IPS DF 6.9 (cell line): ENCODE data around the gene LHFPL2.

Experiments
- DNase-seq: peaks from one replicate; pipeline ENCODE4 v3.0.0-alpha.2; 2013; ENCODE audit warnings: low read depth, low spot score
- H3K27ac ChIP-seq: one replicate; pipeline ENCODE4 v1.5.1; 2013; ENCODE audit warnings: low read length, control low read depth
- H3K27me3 ChIP-seq: 2 replicates; pipeline ENCODE4 v1.6.1; 2013; ENCODE audit warnings: mild to moderate bottlenecking, low read length; ENCODE audit not compliant: control insufficient read depth, insufficient read depth
- H3K36me3 ChIP-seq: 2 replicates; pipeline ENCODE4 v1.6.1; 2013; ENCODE audit warnings: low read length; ENCODE audit not compliant: control insufficient read depth, insufficient read depth
- H3K4me1 ChIP-seq: 2 replicates; pipeline ENCODE4 v1.6.1; 2013; ENCODE audit warnings: low read length; ENCODE audit not compliant: control insufficient read depth, insufficient read depth
- H3K4me3 ChIP-seq: 2 replicates; pipeline ENCODE4 v1.5.1; 2013; ENCODE audit warnings: mild to moderate bottlenecking, low read length
- H3K9me3 ChIP-seq: 2 replicates; pipeline ENCODE4 v1.6.1; 2013; ENCODE audit warnings: low read length, inconsistent platforms; ENCODE audit not compliant: control insufficient read depth, insufficient read depth
- WGBS: extraction: QIAGEN DNeasy Blood & Tissue Kit; methylation state at CpG from one replicate; pipeline ENCODE4 v1.1.7; 2013; ENCODE audit warnings: mixed read lengths, missing lambda C conversion rate; ENCODE audit not compliant: insufficient read length, insufficient coverage; 5-methylcytosine and 5-hydroxymethylcytosine counted together

Gene LHFPL2

DNA sequence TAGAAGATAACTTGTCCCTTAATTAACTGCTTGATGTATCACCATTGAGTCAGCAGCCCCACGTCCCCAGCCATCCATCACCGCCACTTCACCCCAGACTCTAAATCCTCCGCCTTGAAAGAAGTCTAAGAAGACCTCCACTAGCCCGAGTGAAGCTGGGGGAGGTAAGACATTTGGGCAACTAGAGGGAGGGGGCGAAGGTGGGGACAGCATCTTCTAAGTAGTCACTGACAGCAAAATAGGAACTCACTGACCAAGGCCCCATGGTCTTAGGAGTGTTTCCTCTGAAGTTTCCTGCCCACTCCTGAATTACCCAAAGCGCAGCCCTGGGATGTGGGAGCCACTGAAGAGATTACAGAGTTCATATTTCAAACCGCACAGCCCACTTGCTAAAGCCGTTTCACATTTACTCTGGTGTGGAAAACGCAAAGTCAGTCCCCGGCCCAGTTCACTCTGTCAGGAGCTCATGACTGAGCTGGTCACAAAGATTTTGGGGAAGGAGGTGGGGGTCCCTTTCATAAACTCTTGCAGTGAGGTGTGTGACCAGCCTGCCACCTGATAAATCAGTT is 107.4 kb downstream of the LHFPL2 start:
- Histone ChIP-seq H3K27me3 (no peaks in the 10 kb centered on the region), H3K4me1 (peaks cover 13% of the 10 kb centered on the region; the same call in 1 of the 2 replicates), H3K9me3 (no peaks in the 10 kb centered on the region), H3K4me3 (no peak overlapping the region), H3K27ac (no peak overlapping the region), H3K36me3 (no peaks in the 10 kb centered on the region)
- DNase-seq = no peak
- no CpG with 5 or more reads among the region's 10 CpGs for WGBS

GRCh38 chr5:78540335-78541085 is 108.1 kb downstream of the LHFPL2 start:
- no peak for DNase-seq
- Histone ChIP-seq H3K27ac (no peak overlapping the region), H3K36me3 (no peaks in the 10 kb centered on the region), H3K27me3 (no peaks in the 10 kb centered on the region), H3K4me3 (no peak overlapping the region), H3K9me3 (no peaks in the 10 kb centered on the region), H3K4me1 (peaks cover 13% of the 10 kb centered on the region; the same call in 1 of the 2 replicates)
- no CpG with 5 or more reads among the region's 7 CpGs for WGBS

DNA sequence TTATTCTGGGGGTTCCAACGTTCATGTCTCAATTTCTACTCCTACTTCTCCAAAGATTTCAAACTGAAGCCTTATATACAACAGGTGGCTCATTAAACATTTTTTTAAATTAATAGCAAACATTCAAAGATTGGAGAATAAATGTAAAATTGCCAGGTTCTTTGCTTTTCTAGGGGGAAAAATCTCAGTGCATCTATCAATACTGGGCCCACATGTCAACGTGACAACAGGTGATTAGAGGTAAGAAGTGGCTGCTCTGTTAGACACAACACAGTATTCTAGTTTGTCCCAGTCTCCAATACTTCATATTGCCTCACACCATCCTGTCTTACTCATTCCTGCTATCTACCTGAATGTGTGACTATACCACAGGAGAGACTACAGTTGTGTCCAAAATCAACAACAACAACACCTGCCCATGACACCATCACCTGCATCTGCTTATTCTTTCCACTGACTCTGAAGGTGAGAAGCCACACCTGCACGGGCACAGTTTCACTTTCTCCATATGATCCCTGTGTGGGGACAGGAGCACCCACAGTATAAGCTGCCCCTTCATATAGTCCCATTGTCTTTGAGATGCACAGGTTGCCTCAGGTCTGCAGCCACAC is 110.2 kb downstream of the LHFPL2 start:
- H3K27me3 ChIP-seq = no peaks in the 10 kb centered on the region
- no CpG with 5 or more reads among the region's 3 CpGs for WGBS
- no peak overlapping the region for H3K4me3 ChIP-seq
- H3K4me1 ChIP-seq = peaks cover 7% of the 10 kb centered on the region
- H3K9me3 ChIP-seq = no peaks in the 10 kb centered on the region
- no peak for DNase-seq
- no peak overlapping the region for H3K27ac ChIP-seq
- H3K36me3 ChIP-seq = no peaks in the 10 kb centered on the region

DNA sequence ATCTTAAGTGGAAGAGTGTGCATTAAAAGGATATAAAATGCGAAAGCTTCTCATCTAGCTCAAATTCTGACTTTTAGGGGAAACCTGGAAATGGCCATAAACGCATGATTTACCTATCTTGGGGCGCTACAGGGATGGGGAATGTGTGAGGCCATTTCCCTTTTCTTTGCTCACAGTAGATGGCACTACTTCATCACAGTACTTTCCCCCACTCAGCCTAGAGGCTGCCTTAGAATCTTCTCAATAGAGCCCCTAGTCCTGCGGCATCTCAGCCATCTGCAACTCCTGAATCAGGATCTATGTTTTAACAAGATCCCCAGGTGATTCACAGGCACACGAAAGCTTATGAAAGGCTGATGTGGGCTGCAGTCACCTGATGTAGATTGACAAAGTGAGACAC is 110.8 kb downstream of the LHFPL2 start:
- H3K36me3 ChIP-seq = no peaks in the 10 kb centered on the region
- no peaks in the 10 kb centered on the region for H3K9me3 ChIP-seq
- H3K4me3 ChIP-seq = no peak overlapping the region
- no peaks in the 10 kb centered on the region for H3K27me3 ChIP-seq
- DNase-seq = no peak
- peaks cover 5% of the 10 kb centered on the region for H3K4me1 ChIP-seq
- no peak overlapping the region for H3K27ac ChIP-seq
- WGBS = no CpG with 5 or more reads among the region's 5 CpGs

GRCh38 chr5:78537411-78537810 is 111.2 kb downstream of the LHFPL2 start:
- no peak overlapping the region for H3K27ac ChIP-seq
- no peak for DNase-seq
- H3K4me1 ChIP-seq = peaks cover 3% of the 10 kb centered on the region
- no CpG with 5 or more reads among the region's 5 CpGs for WGBS
- no peak overlapping the region for H3K4me3 ChIP-seq
- H3K27me3 ChIP-seq = no peaks in the 10 kb centered on the region
- H3K36me3 ChIP-seq = no peaks in the 10 kb centered on the region
- H3K9me3 ChIP-seq = no peaks in the 10 kb centered on the region

GRCh38 chr5:78536661-78537196 is 111.8 kb downstream of the LHFPL2 start:
- Histone ChIP-seq H3K36me3 (no peaks in the 10 kb centered on the region), H3K27me3 (no peaks in the 10 kb centered on the region), H3K4me1 (no peaks in the 10 kb centered on the region; the same call in 1 of the 2 replicates), H3K27ac (no peak overlapping the region), H3K9me3 (no peaks in the 10 kb centered on the region), H3K4me3 (no peak overlapping the region)
- DNase-seq = no peak
- WGBS = no CpG with 5 or more reads among the region's 7 CpGs

GRCh38 chr5:78534905-78535200 is 113.7 kb downstream of the LHFPL2 start:
- no peak overlapping the region for H3K27ac ChIP-seq
- no peaks in the 10 kb centered on the region for H3K36me3 ChIP-seq
- no peaks in the 10 kb centered on the region for H3K27me3 ChIP-seq
- no CpG with 5 or more reads among the region's 6 CpGs for WGBS
- no peaks in the 10 kb centered on the region; the same call in 1 of the 2 replicates for H3K4me1 ChIP-seq
- DNase-seq = no peak
- H3K9me3 ChIP-seq = no peaks in the 10 kb centered on the region
- H3K4me3 ChIP-seq = no peak overlapping the region

- no peaks in the 10 kb centered on the region for H3K27me3 ChIP-seq
- DNase-seq = no peak
Measured at GRCh38 chr5:78534148-78534904, 114.2 kb downstream of the LHFPL2 start.

DNA sequence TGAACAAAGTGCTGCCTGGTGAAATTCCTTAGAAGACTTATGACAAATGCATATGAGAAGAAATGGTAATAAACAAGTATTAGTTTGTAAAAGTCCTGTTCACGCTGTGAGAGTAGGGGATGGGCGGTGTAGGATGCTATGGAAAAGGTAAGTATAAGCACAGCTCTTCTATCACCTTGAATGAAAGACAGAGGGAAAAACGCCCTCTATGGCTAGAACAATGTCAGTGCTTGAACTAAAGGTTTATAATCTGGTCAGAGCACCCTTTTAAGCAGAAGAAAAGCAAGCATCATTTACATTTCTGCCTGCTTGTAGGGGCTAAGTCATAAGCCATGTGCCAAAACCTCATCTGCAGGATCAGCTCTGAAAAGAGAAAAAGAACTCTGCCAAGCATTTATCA is 115.2 kb downstream of the LHFPL2 start:
- Histone ChIP-seq H3K27me3 (no peaks in the 10 kb centered on the region), H3K4me3 (no peak overlapping the region), H3K36me3 (no peaks in the 10 kb centered on the region), H3K4me1 (no peaks in the 10 kb centered on the region; the same call in 1 of the 2 replicates), H3K27ac (no peak overlapping the region), H3K9me3 (no peaks in the 10 kb centered on the region)
- no peak for DNase-seq
- no CpG with 5 or more reads among the region's 3 CpGs for WGBS

More at GRCh38 chr5:78534148-78534904, 114.2 kb downstream of the LHFPL2 start:
- Histone ChIP-seq H3K27ac (no peak overlapping the region), H3K9me3 (no peaks in the 10 kb centered on the region), H3K4me1 (no peaks in the 10 kb centered on the region; the same call in 1 of the 2 replicates), H3K4me3 (no peak overlapping the region), H3K36me3 (no peaks in the 10 kb centered on the region)
- WGBS = no CpG with 5 or more reads among the region's 24 CpGs
